Uterine smooth muscle cell (primary cell): Measurements from ENCODE around the gene LOXL3. TPM values are rescaled to one million over a fixed set of nuclear protein-coding genes. Genes with fewer than 3 reads are reported as not detected.

Experiments used
- total RNA-seq: library from RNA; depleted of rRNA; stranded (reverse); fragments of >200 nt; gene quantifications from 2 replicates; pipeline ENCODE4 v1.2.3, GENCODE V29; 2014

LOXL3 gene, protein sequence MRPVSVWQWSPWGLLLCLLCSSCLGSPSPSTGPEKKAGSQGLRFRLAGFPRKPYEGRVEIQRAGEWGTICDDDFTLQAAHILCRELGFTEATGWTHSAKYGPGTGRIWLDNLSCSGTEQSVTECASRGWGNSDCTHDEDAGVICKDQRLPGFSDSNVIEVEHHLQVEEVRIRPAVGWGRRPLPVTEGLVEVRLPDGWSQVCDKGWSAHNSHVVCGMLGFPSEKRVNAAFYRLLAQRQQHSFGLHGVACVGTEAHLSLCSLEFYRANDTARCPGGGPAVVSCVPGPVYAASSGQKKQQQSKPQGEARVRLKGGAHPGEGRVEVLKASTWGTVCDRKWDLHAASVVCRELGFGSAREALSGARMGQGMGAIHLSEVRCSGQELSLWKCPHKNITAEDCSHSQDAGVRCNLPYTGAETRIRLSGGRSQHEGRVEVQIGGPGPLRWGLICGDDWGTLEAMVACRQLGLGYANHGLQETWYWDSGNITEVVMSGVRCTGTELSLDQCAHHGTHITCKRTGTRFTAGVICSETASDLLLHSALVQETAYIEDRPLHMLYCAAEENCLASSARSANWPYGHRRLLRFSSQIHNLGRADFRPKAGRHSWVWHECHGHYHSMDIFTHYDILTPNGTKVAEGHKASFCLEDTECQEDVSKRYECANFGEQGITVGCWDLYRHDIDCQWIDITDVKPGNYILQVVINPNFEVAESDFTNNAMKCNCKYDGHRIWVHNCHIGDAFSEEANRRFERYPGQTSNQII
- 12.1 and 28.0 TPM in 2 replicates for total RNA-seq

DNA sequence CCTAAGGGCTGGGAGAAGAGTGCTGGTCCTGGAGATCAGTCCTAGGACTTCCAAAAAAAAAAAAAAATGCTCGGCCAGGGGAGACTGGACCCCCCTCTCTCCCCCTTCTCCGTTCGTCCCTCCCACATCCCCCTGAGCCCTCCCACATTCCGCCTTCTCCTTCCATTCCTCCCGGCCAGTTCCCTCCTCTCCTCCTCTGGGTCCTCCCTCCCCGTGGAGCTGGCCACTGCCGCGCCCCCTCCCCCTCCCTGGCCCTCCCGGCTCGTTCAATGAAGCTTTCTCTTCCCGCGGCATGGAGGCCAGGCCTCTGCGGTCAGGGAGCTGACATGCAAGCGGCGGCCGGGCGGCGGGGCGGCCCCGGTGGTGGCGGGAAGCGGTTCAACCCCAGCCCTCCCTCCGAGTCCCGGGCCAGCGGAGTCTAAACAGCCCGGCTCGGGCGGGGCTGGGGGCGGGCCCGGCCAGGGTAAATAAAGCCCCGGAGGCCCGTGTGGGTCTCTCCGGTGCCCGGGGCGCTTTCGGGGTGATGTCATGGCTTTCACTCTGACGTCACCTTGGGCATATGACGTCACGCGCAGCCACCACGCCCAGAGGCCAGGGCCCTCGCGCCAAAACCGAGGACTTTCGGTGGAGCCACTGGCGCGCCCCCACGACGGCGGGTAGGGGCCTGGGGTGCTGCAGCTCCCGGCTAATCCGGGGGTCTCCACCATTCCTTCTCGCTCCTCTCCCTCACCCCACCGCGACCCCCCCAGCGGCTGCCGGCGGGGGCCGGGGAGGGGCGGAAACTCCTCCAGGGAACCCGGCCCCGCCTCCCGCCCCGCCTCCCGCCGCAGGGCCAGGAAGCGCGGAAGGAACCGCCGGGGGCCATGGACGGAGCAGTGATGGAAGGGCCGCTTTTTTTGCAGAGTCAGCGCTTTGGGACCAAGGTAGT is at the start of gene LOXL3, which contains the start of gene DOK1:
Gene LOXL3 (minus strand): TSS at position 51 of the 928 bp plus-strand sequence. CDS start 1,308 bp downstream, outside the sequence.
Gene DOK1 (plus strand): TSS at position 829 of the 928 bp plus-strand sequence. CDS start 35 bp downstream, at position 864.

DNA sequence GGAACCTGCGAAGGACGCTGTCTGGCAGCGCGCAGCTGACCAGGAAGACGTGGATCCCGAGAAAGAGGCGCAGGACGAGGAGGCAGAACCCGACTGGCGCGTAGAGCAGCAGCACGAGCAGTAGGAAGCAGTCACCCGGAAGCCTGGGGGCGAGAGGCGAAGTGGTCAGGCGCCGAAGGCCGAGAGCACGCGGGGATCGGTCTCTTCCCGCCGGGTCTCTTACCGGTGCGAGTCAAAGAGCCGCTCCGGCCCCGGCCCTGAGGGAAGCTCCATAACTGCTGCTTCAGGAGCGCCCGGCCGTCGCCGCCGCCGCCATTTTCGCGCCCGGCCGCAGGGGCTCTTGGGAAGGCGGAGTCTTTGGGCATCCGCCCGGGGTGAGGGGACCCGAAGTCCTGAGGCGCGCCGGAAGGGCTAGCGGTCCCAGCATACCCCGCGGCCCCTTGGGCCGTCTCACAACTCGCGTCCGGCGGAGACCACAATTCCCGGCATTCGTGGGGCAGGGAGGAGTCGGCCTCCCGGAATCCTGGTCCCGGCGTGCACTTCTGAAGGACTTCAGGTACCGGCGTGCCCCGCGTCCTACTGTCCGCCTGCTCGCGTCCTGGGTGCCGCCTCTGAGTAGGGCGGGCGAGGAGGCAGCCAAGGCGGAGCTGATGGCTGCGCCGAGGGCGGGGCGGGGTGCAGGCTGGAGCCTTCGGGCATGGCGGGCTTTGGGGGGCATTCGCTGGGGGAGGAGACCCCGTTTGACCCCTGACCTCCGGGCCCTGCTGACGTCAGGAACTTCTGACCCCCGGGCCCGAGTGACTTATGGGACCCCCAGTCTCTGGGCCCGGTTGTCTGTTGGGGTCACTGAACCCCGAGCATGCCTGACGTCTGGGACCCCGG is 24.1 kb downstream of the LOXL3 start, which contains the start of the genes AUP1 and HTRA2:
Gene AUP1 (minus strand): TSS at position 350 of the 882 bp plus-strand sequence. CDS start 77 bp downstream, at position 273.
Gene HTRA2 (plus strand): TSS at position 577 of the 882 bp plus-strand sequence. CDS start 74 bp downstream, at position 651.

DNA sequence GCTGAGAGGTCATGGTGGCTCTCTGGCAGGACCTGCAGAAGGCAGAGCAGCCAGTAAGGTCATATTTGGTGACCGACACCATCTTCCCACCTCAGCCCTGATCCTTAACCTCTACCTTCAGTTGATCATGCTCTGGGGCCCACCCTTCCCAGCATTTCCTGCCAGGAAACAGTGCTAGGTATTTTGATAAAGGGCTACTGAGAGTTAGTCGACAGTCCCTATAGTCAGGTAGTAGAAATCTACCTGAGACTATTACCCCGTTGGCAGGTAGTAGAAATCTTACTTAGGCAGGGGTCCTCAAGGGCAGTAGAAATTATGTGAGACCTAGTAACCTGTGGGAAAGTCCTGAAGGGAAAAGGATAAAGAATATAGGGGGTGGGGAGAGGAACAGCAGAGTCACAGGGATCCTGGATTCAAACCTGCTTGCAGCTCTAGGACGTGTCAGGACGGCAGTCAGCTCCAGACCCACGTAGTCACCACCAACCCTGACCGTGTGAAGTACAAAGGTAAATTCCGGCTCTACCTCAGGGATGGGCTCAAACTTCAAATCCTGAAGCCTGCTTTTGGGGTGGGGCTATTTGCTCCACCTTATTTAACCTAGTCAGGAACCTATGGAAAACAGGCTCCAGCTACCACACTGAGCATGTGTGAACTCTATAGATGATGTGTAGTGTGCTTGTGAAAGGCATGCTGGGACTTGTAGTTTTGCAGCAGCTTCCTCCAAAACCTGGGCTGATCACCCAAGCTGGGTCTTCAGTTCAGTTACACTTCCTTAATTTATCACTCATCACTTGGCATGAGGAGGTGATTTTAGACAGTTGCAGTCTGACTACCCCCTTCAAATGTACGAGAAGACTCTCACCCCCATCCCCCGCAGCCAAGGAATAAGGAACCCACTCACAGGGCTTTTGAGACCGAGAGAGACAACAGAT is 27.8 kb downstream of the LOXL3 start, which contains the start of gene DQX1:
Gene DQX1 (minus strand): TSS at position 515 of the 932 bp plus-strand sequence. CDS start 502 bp downstream, at position 13.

DNA sequence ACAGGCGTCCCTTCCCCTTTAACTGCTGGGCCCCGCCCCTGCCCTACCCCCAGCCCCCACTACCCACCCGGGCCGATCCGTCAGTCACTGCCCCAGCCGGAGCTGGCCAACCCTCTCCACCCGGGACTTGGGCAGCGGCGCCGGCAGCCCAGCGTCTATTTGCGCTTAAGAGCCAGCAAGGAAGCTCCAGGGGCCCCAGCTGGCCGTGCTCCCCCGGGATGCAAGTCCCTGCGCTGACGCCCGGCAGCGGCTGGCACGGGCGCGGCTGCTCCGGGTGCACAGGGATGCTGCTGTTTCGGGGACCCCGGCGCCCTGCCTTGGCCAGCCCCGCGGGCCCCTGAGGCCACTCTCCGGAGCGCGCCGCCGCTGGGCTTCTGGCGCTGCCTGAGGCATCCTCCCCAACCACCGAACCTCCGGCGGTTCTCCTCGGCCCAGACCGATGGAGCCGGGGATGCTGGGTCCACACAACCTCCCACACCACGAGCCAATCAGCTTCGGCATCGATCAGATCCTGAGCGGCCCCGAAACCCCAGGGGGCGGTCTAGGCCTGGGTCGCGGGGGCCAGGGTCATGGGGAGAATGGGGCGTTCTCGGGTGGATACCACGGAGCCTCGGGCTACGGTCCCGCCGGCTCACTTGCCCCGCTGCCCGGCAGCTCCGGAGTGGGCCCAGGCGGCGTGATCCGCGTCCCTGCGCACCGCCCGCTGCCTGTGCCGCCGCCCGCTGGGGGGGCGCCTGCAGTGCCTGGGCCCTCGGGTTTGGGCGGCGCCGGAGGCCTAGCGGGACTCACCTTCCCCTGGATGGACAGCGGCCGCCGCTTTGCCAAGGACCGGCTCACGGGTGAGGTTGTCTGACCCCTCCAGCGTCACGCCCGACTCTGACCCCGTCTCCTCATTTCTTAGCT is 39.1 kb downstream of the LOXL3 start, which contains the start of gene TLX2:
Gene TLX2 (plus strand): TSS at position 83 of the 903 bp plus-strand sequence. CDS start 357 bp downstream, at position 440.

DNA sequence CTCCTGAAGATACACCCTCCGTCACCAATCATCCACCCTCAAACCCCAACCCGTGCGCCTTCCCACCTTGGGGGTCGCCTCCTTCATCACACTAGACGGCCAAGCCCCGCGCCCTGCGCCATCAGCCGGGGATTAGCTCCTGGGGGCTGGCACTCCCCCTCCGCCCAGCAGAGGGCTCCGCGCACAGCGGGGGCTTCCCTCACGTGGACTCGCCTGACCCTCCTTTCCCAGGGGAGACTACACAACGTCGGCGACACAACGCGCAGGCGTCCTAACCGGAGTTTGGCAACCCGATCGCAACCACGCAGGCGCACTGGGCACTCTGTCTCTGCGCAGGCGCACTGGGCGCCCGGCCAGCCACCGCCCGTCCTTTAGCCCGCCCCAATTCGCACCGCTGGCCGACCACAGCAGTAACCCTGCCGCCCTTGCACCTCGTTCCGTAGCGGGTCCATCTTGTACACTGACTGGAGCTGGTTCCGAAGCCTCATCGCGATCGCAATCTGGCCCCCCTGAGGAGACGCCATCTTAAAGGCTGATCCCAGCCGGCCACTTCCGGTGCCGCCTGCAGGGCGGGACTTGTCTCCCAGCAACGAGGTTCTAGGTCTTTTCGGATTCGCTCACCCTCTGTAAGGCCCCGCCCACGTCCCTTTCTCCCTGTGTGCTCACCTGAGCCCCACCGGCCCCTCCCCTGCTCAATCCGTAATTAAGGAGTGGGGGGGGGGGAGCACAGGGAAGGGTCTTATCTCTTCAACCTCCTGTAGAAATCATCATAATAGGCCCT is 46.4 kb downstream of the LOXL3 start, which contains the start of gene PCGF1:
Gene PCGF1 (minus strand): TSS at position 551 of the 781 bp plus-strand sequence. CDS start 27 bp downstream, at position 524.

DNA sequence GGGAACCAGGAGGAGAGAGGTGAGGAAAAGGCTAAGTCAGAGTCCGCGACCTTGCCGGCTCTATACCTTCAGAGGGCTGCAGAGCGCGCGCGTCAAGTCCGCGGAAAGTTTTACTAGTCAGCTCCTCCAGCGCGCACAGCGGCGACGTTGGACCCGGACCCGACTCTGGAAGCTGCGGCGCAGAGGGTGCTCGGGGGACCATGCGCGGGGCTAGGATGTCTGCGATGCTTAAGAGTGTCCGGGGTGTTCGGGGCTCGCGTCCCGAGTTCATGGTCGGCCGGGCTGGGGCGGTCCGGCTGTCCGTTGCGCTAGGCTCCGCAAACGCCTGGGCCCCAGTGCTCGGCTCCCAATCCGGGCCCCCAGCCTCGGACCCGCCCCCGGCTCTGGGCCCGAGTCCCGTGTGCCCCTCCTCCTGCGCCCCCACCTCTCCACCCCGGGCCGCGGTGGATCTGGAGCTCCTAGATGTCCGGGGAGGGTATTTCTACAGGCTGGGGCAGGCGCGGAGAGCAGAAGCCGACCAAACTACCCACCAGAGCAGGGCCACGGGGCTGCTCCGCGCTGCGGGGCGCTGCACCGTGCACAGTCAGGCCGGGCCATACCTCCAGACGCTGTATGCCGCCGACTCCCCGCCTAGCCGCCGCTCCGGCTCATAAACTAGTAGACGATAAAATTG is 54.3 kb downstream of the LOXL3 start, which contains the start of gene LBX2:
Gene LBX2 (minus strand): TSS at position 337 of the 673 bp plus-strand sequence. CDS start 66 bp downstream, at position 271.

DNA sequence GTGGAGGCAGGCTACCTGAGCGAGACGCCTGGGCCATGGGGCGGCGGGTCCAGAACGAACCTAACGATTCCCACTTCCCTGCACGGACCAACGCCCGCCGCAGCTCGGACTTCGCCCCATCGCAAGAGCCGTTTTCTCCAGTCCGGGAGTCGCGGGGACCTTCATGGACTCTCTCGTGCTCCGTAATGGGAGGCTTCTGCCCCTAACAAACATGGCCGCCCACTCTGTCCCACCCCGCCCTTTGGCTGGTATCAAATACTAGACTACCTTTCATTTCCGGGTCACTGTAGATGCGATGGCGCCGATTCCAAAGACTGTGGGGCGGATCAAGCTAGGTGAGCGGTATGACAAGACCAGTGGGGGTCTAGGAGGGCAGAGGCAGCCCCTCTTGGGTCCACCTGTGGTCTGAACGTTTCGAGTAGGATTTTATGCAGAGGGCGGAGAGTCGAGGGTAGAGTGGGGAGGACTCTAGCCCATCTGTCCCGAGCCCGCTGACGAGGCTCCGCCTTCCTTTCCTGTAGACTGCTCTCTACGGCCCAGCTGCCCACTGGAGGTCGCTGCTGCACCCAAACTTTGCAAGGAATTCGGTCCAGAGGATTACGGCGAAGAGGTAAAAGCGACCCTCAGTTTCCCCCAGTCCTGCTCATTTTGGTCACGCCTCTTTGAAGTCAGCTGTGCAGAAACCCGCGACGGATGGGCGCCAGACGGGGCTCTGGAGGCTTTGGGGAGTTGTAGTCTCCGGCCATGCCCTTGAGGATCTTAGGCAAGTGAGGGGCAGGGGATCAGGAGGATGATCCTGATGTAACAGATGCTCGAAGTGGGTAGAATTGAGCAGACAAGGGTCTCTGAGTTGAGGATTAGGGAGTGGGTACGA is 70.7 kb downstream of the LOXL3 start, which contains the start of the genes CCDC142 and TTC31:
Gene CCDC142 (minus strand): TSS at position 198 of the 874 bp plus-strand sequence. CDS start 161 bp downstream, at position 37.
Gene TTC31 (plus strand): TSS at position 281 of the 874 bp plus-strand sequence. CDS start 15 bp downstream, at position 296.

Other genes with a start within 250 kb of the LOXL3 start
- 0.25 and 0.44 TPM in 2 replicates for gene SLC4A5, start 210.5 kb downstream of the LOXL3 start, total RNA-seq
- gene DCTN1, start 173.6 kb downstream of the LOXL3 start, total RNA-seq, result 196 and 294 TPM in 2 replicates
- gene C2orf81, start 132.3 kb downstream of the LOXL3 start, total RNA-seq, result 1.00 and 1.4 TPM in 2 replicates
- 51.6 and 103 TPM in 2 replicates for gene WDR54, start 132.2 kb downstream of the LOXL3 start, total RNA-seq
- 12.9 and 14.6 TPM in 2 replicates for gene RTKN, start 112.0 kb downstream of the LOXL3 start, total RNA-seq
- gene INO80B, start 98.9 kb downstream of the LOXL3 start, total RNA-seq, result 10.7 and 15.2 TPM in 2 replicates
- gene WBP1, start 95.5 kb downstream of the LOXL3 start, total RNA-seq, result 20.9 and 41.9 TPM in 2 replicates
- gene MOGS, start 88.6 kb downstream of the LOXL3 start, total RNA-seq, result 68.3 and 86.0 TPM in 2 replicates
- gene MRPL53, start 81.3 kb downstream of the LOXL3 start, total RNA-seq, result 26.2 and 35.7 TPM in 2 replicates
- 23.0 and 24.2 TPM in 2 replicates for gene CCDC142, start 70.9 kb downstream of the LOXL3 start, total RNA-seq
- 24.4 and 26.9 TPM in 2 replicates for gene TTC31, start 70.9 kb downstream of the LOXL3 start, total RNA-seq
- 1.4 and 2.0 TPM in 2 replicates for gene LBX2, start 54.3 kb downstream of the LOXL3 start, total RNA-seq
- 27.1 and 29.6 TPM in 2 replicates for gene PCGF1, start 46.2 kb downstream of the LOXL3 start, total RNA-seq
- gene TLX2, start 39.5 kb downstream of the LOXL3 start, total RNA-seq, result not detected in 2 replicates
- gene DQX1, start 27.7 kb downstream of the LOXL3 start, total RNA-seq, result 0.11 and 0.12 TPM in 2 replicates
- gene AUP1, start 24.2 kb downstream of the LOXL3 start, total RNA-seq, result 78.6 and 82.2 TPM in 2 replicates
- 43.6 and 51.2 TPM in 2 replicates for gene HTRA2, start 24.0 kb downstream of the LOXL3 start, total RNA-seq
- 24.6 and 35.0 TPM in 2 replicates for gene DOK1, start 778 bp upstream of the LOXL3 start, total RNA-seq
- under 0.01 and 0.12 TPM in 2 replicates for gene M1AP, start 94.4 kb upstream of the LOXL3 start, total RNA-seq
- 10.0 and 12.4 TPM in 2 replicates for gene SEMA4F, start 100.3 kb upstream of the LOXL3 start, total RNA-seq